PC-9 (cell line): ENCODE results near the gene DNAJB6. TPM values are rescaled to one million over a fixed set of nuclear protein-coding genes. Genes with fewer than 3 reads are reported as not detected.
A peak's percentile ranks its signal among the peaks of the same experiment; 100 is the strongest.
"Not testable (repeated sequence)": the region's sequence is repeated elsewhere in the genome, so short reads cannot be mapped to it uniquely, and the experiment has no call there.

Experiments
- BruUV-seq: library from RNA; stranded (reverse); fragments of 400-500 nt; replicated peaks from 2 replicates; lab custom pipeline; 2021; lab: Mats Ljungman, UMichigan
- CTCF ChIA-PET: fragments of 300-600 bp; sonication (Branson Sonifier 250); formaldehyde crosslinking; loops from one replicate; lab custom pipeline; 2022; ENCODE audit warnings: antibody characterized with exemption; lab: Charles Lee
- POLR2A ChIA-PET: fragments of 300-600 bp; sonication (Branson Sonifier 250); formaldehyde crosslinking; loops from one replicate; lab custom pipeline; 2022; ENCODE audit warnings: antibody characterized with exemption; ENCODE audit not compliant: unreplicated experiment; lab: Charles Lee
- DNase-seq, 2 experiments: peaks; one replicate each; pipeline versions ENCODE4 v3.0.0 to v3.0.0-alpha.2; 2015 to 2022; ENCODE audit warnings: mixed read lengths in 1 of 2
- H2AFZ ChIP-seq: fragments of 200-600 bp; sonication (generic); 2 replicates; pipeline ENCODE4 v1.8.1; 2017; ENCODE audit warnings: antibody characterized with exemption
- H3F3A ChIP-seq: fragments of 200-600 bp; sonication (generic); 2 replicates; pipeline ENCODE4 v1.8.1; 2017; ENCODE audit warnings: antibody characterized with exemption, mild to moderate bottlenecking, low read depth; ENCODE audit not compliant: insufficient read depth
- H3K27ac ChIP-seq: fragments of 200-600 bp; sonication (generic); 2 replicates; pipeline ENCODE4 v1.6.1; 2016; ENCODE audit warnings: mixed run types
- H3K27me3 ChIP-seq: fragments of 200-600 bp; sonication (generic); 2 replicates; pipeline ENCODE4 v1.6.1; 2016; ENCODE audit warnings: low read depth, mixed run types; ENCODE audit not compliant: insufficient read depth
- H3K36me3 ChIP-seq: fragments of 200-600 bp; sonication (generic); 2 replicates; pipeline ENCODE4 v1.6.1; 2016; ENCODE audit warnings: low read depth, mixed run types
- H3K4me1 ChIP-seq: fragments of 200-600 bp; sonication (generic); replicated peaks from 2 replicates; pipeline ENCODE4 v1.6.1; 2016; ENCODE audit warnings: mixed run types; ENCODE audit not compliant: insufficient read depth
- H3K4me2 ChIP-seq: fragments of 200-600 bp; sonication (generic); 2 replicates; pipeline ENCODE4 v1.6.1; 2017; ENCODE audit warnings: mixed run types
- H3K4me3 ChIP-seq: fragments of 200-600 bp; sonication (generic); 2 replicates; pipeline ENCODE4 v1.6.1; 2016; ENCODE audit warnings: mixed run types
- H3K79me2 ChIP-seq: fragments of 200-600 bp; sonication (generic); 2 replicates; pipeline ENCODE4 v1.6.1; 2017; ENCODE audit warnings: low read depth, mixed run types
- H3K9me2 ChIP-seq: fragments of 200-600 bp; sonication (generic); 2 replicates; pipeline ENCODE4 v1.8.1; 2017; ENCODE audit warnings: mild to moderate bottlenecking; ENCODE audit not compliant: insufficient read depth
- H3K9me3 ChIP-seq: fragments of 200-600 bp; sonication (generic); 2 replicates; pipeline ENCODE4 v1.8.1; 2016; ENCODE audit warnings: low read depth; ENCODE audit not compliant: insufficient read depth
- H4K20me1 ChIP-seq: fragments of 200-600 bp; sonication (generic); 2 replicates; pipeline ENCODE4 v1.8.1; 2017; ENCODE audit not compliant: insufficient read depth
- CTCF ChIP-seq: fragments of 200-600 bp; sonication (generic); conservative IDR thresholded peaks from 2 replicates; pipeline ENCODE4 v1.6.1; 2017; ENCODE audit warnings: mixed run types, antibody characterized with exemption, mild to moderate bottlenecking, moderate library complexity
- EZH2 ChIP-seq: fragments of 200-600 bp; sonication (generic); IDR thresholded peaks from 2 replicates; pipeline ENCODE4 v1.8.0; 2017; ENCODE audit warnings: antibody characterized with exemption, low read depth
- intact Hi-C: fragments of 100-400 bp; cut with micrococcal nuclease; formaldehyde crosslinking; loops from one replicate; pipeline ENCODE4 v1.10.0; 2022; ENCODE audit not compliant: unreplicated experiment
- total RNA-seq: library from RNA; stranded (reverse); gene quantifications from 2 replicates; pipeline ENCODE4 v1.2.3, GENCODE V29; 2021

Gene DNAJB6
- total RNA-seq, 1 experiment from 2014 or later: 182 TPM

GRCh38 chr7:157329447-157329846 lies 7.4 kb upstream of the DNAJB6 start:
- Histone ChIP-seq H2AFZ (no peak overlapping the region), H3K79me2 (no peaks in the 10 kb centered on the region), H3K4me1 (peaks cover 8% of the 10 kb centered on the region), H3K27ac (no peak overlapping the region), H3K9me2 (no peaks in the 10 kb centered on the region), H3F3A (peaks cover 10% of the 10 kb centered on the region), H3K4me3 (no peak overlapping the region), H3K27me3 (no peaks in the 10 kb centered on the region), H3K36me3 (no peaks in the 10 kb centered on the region), H3K9me3 (no peaks in the 10 kb centered on the region), H4K20me1 (no peaks in the 10 kb centered on the region), H3K4me2 (no peak overlapping the region)
- intact Hi-C loops: no loop called here
- TF ChIP-seq CTCF (no peak), EZH2 (no peak)
- DNase-seq: no peak
- CTCF ChIA-PET: no interaction called here
- BruUV-seq: no TSS peak
- POLR2A ChIA-PET: no interaction called here

GRCh38 chr7:157330567-157330966 lies 6.2 kb upstream of the DNAJB6 start:
- POLR2A ChIA-PET: not testable (repeated sequence)

GRCh38 chr7:157331049-157331448 lies 5.8 kb upstream of the DNAJB6 start:
- Histone ChIP-seq H3F3A (peaks cover 24% of the 10 kb centered on the region), H3K4me1 (peaks cover 18% of the 10 kb centered on the region)
- H3K79me2 ChIP-seq, H3K4me3 ChIP-seq, H2AFZ ChIP-seq, POLR2A ChIA-PET, H3K36me3 ChIP-seq, CTCF ChIA-PET, intact Hi-C loops, H3K27me3 ChIP-seq, H3K9me2 ChIP-seq, H3K4me2 ChIP-seq, H3K9me3 ChIP-seq, DNase-seq, H3K27ac ChIP-seq, H4K20me1 ChIP-seq, BruUV-seq: not testable (repeated sequence)

More at GRCh38 chr7:157330567-157330966, 6.2 kb upstream of the DNAJB6 start:
- H3K4me2 ChIP-seq, H3K4me3 ChIP-seq, H3K27me3 ChIP-seq, CTCF ChIA-PET, H3K9me2 ChIP-seq, intact Hi-C loops, H2AFZ ChIP-seq, BruUV-seq, H3K9me3 ChIP-seq, H3K79me2 ChIP-seq, H3K27ac ChIP-seq, H3K36me3 ChIP-seq, DNase-seq, H4K20me1 ChIP-seq: not testable (repeated sequence)
- Histone ChIP-seq H3F3A (peaks cover 20% of the 10 kb centered on the region), H3K4me1 (peaks cover 16% of the 10 kb centered on the region)

- 0 out of 2 replicates have a peak overlapping the region, but pooled peaks have one; percentile 31 for H3K4me2 ChIP-seq
- DNase-seq: no peak
- H3K4me1 ChIP-seq: peaks cover 36% of the 10 kb centered on the region
- H2AFZ ChIP-seq: no peak overlapping the region
- no peak overlapping the region for H3K4me3 ChIP-seq
- H3K9me2 ChIP-seq: no peaks in the 10 kb centered on the region
- intact Hi-C loops: loop anchor here (5.0 kb wide), 1 partner anchor 33 kb away; no protein-coding TSS in a partner anchor
- H3K27me3 ChIP-seq: no peaks in the 10 kb centered on the region
- H3K36me3 ChIP-seq: no peaks in the 10 kb centered on the region
- ChIA-PET POLR2A (no interaction called here), CTCF (interaction anchor here (0.6 kb wide), 1 partner anchor 1383 kb away, joined by 3 read pairs; no protein-coding TSS in a partner anchor)
- peaks cover 28% of the 10 kb centered on the region for H4K20me1 ChIP-seq
- H3K79me2 ChIP-seq: peaks cover 37% of the 10 kb centered on the region
- no peaks in the 10 kb centered on the region for H3K9me3 ChIP-seq
- no TSS peak for BruUV-seq
- no peak overlapping the region for H3K27ac ChIP-seq
- peaks cover 49% of the 10 kb centered on the region for H3F3A ChIP-seq
- no peak for TF ChIP-seq CTCF
- no peak for TF ChIP-seq EZH2
Observed at GRCh38 chr7:157335236-157335635, 1.6 kb upstream of the DNAJB6 start.
